GM12878 (cell line): ENCODE results near the gene ZNF608. TPM values are rescaled to one million over a fixed set of nuclear protein-coding genes. Genes with fewer than 3 reads are reported as not detected.
A peak's percentile ranks its signal among the peaks of the same experiment; 100 is the strongest.

Experiments
- CBX5 ChIP-seq: sonication (generic); IDR thresholded peaks from 2 replicates; pipeline ENCODE4 v1.6.1; 2016; ENCODE audit warnings: low read depth, moderate library complexity, mild to moderate bottlenecking, inconsistent platforms
- CHD1 ChIP-seq: IDR thresholded peaks from 2 replicates; pipeline ENCODE4 v1.6.1; 2012; ENCODE audit warnings: low read depth, low read length, improper control_type of control experiment
- CREM ChIP-seq: IDR thresholded peaks from 2 replicates; pipeline ENCODE4 v1.6.1; 2014; ENCODE audit warnings: antibody characterized with exemption, low read depth
- EGR1 ChIP-seq, 2 experiments: IDR thresholded peaks; 1 replicate in 1 of 2; 2 replicates in 1 of 2; pipeline ENCODE4 v1.6.1; 2011 to 2012; ENCODE audit warnings: low read depth in 2 of 2, low read length in 2 of 2, borderline replicate concordance in 1 of 2, mild to moderate bottlenecking in 1 of 2, moderate library complexity in 1 of 2
- FOS ChIP-seq: IDR thresholded peaks from 3 replicates; pipeline ENCODE4 v1.6.1; 2011; ENCODE audit warnings: borderline replicate concordance; ENCODE audit not compliant: insufficient read length; ENCODE audit errors: extremely low read depth
- FOXK2 ChIP-seq: fragments of 450-650 bp; IDR thresholded peaks from 2 replicates; pipeline ENCODE4 v1.6.1; 2017; ENCODE audit warnings: mild to moderate bottlenecking, moderate library complexity
- FOXM1 ChIP-seq: IDR thresholded peaks from 2 replicates; pipeline ENCODE4 v1.6.1; 2012; ENCODE audit warnings: low read depth, mild to moderate bottlenecking, inconsistent platforms, low read length, moderate library complexity
- GATAD2B ChIP-seq: fragments of 450-650 bp; conservative IDR thresholded peaks from 2 replicates; pipeline ENCODE4 v1.6.1; 2017; ENCODE audit warnings: low read depth, mild to moderate bottlenecking, moderate library complexity
- IKZF1 ChIP-seq: fragments of 450-650 bp; conservative IDR thresholded peaks from 2 replicates; pipeline ENCODE4 v1.6.1; 2017; ENCODE audit warnings: antibody characterized with exemption, mild to moderate bottlenecking
- IKZF2 ChIP-seq, 2 experiments: fragments of 450-650 bp; IDR thresholded peaks; 2 replicates each; pipeline ENCODE4 v1.6.1; 2017; ENCODE audit warnings: mild to moderate bottlenecking in 2 of 2, moderate library complexity in 2 of 2
- KLF5 ChIP-seq: fragments of 450-650 bp; IDR thresholded peaks from 2 replicates; pipeline ENCODE4 v1.6.1; 2014; ENCODE audit warnings: mild to moderate bottlenecking; ENCODE audit not compliant: partially characterized antibody
- MEF2B ChIP-seq: fragments of 450-650 bp; IDR thresholded peaks from 2 replicates; pipeline ENCODE4 v1.6.1; 2018; ENCODE audit warnings: mild to moderate bottlenecking, moderate library complexity; ENCODE audit not compliant: partially characterized antibody, poor library complexity, severe bottlenecking
- NBN ChIP-seq: fragments of 450-650 bp; IDR thresholded peaks from 2 replicates; pipeline ENCODE4 v1.6.1; 2016
- NFYB ChIP-seq: IDR thresholded peaks from 2 replicates; pipeline ENCODE4 v1.6.1; 2011; ENCODE audit warnings: low read depth, mild to moderate bottlenecking, low read length, improper control_type of control experiment, moderate library complexity; ENCODE audit not compliant: insufficient read depth
- NR2F1 ChIP-seq: fragments of 450-650 bp; conservative IDR thresholded peaks from 2 replicates; pipeline ENCODE4 v1.6.1; 2017; ENCODE audit warnings: mild to moderate bottlenecking
- PML ChIP-seq: IDR thresholded peaks from 2 replicates; pipeline ENCODE4 v1.6.1; 2012; ENCODE audit warnings: low read length, inconsistent platforms
- POLR2A ChIP-seq: IDR thresholded peaks from 2 replicates; pipeline ENCODE4 v1.6.1; 2011; ENCODE audit warnings: low read depth, mild to moderate bottlenecking, low read length
- RAD51 ChIP-seq: fragments of 450-650 bp; IDR thresholded peaks from 2 replicates; pipeline ENCODE4 v1.6.1; 2016; ENCODE audit warnings: moderate library complexity, mild to moderate bottlenecking, inconsistent platforms
- RFX5 ChIP-seq: IDR thresholded peaks from 2 replicates; pipeline ENCODE4 v1.6.1; 2011; ENCODE audit warnings: low read depth, low read length, improper control_type of control experiment
- SMAD1 ChIP-seq: fragments of 450-650 bp; IDR thresholded peaks from 2 replicates; pipeline ENCODE4 v1.6.1; 2018; ENCODE audit warnings: mild to moderate bottlenecking, low read depth; ENCODE audit not compliant: partially characterized antibody
- SMAD5 ChIP-seq: IDR thresholded peaks from 2 replicates; pipeline ENCODE4 v1.6.1; 2016; ENCODE audit warnings: antibody characterized with exemption, low read depth
- SMARCA5 ChIP-seq: fragments of 450-650 bp; IDR thresholded peaks from 2 replicates; pipeline ENCODE4 v1.6.1; 2017; ENCODE audit warnings: mild to moderate bottlenecking
- SP1 ChIP-seq: IDR thresholded peaks from one replicate; pipeline ENCODE4 v1.6.1; 2011; ENCODE audit warnings: low read depth, low read length
- STAT3 ChIP-seq: IDR thresholded peaks from 2 replicates; pipeline ENCODE4 v1.6.1; 2011; ENCODE audit warnings: low read depth, low read length, improper control_type of control experiment
- SUPT20H ChIP-seq: IDR thresholded peaks from 2 replicates; pipeline ENCODE4 v1.6.1; 2011; ENCODE audit warnings: low read depth, mild to moderate bottlenecking, low read length, moderate library complexity, borderline replicate concordance; ENCODE audit not compliant: control insufficient read depth
- TAF1 ChIP-seq: IDR thresholded peaks from 2 replicates; pipeline ENCODE4 v1.6.1; 2011; ENCODE audit warnings: mild to moderate bottlenecking, low read depth, low read length, borderline replicate concordance
- ZNF217 ChIP-seq: fragments of 450-650 bp; IDR thresholded peaks from 2 replicates; pipeline ENCODE4 v1.6.1; 2017; ENCODE audit warnings: antibody characterized with exemption, mild to moderate bottlenecking
- ZNF24 ChIP-seq: fragments of 450-650 bp; IDR thresholded peaks from 2 replicates; pipeline ENCODE4 v1.6.1; 2017; ENCODE audit warnings: antibody characterized with exemption, mild to moderate bottlenecking
- ZNF384 ChIP-seq: IDR thresholded peaks from 2 replicates; pipeline ENCODE4 v1.6.1; 2012; ENCODE audit warnings: low read depth, mild to moderate bottlenecking, low read length, improper control_type of control experiment, borderline replicate concordance
- polyA plus RNA-seq, 11 experiments: library from polyadenylated mRNA; depleted of rRNA in 4 of 11; unstranded in 6 of 11; stranded (reverse) in 5 of 11; fragments of >200 nt; fragmentation: Nextera tagmentation in 4 of 11; fragmentation: Illumina TruSeq in 1 of 11; extraction: Ambion mirVana in 4 of 11; extraction: Trizol in 1 of 11; gene quantifications; 1 replicate in 1 of 11; 2 replicates in 10 of 11; pipeline versions ENCODE4 v1.2.1 to v1.2.3, GENCODE V29; 2011 to 2016; ENCODE audit warnings: inconsistent platforms in 2 of 11, missing spikeins in 2 of 11, low read depth in 1 of 11
- total RNA-seq, 4 experiments: library from RNA; depleted of rRNA in 3 of 4; stranded (reverse); fragments of >200 nt in 3 of 4; fragmentation: Illumina TruSeq in 1 of 4; extraction: Trizol in 1 of 4; gene quantifications; 2 replicates each; pipeline versions ENCODE4 v1.2.1 to v1.2.3, GENCODE V29; 2013 to 2021
- TF ChIP-seq, protein P1 (sequence below): IDR thresholded peaks from 2 replicates; pipeline ENCODE4 v1.6.1; 2012; ENCODE audit warnings: low read length, inconsistent platforms
- TF ChIP-seq, protein P2 (sequence below): IDR thresholded peaks from 2 replicates; pipeline ENCODE4 v1.6.1; 2011; ENCODE audit warnings: low read depth, low read length, improper control_type of control experiment, borderline replicate concordance

ZNF608 gene
- total and polyA plus RNA-seq, 10 of the 15 experiments (the other 5 are each of a cell fraction or from before 2014, with no cell fraction given), result 0.19 to 6.7 (median 0.64) TPM

DNA sequence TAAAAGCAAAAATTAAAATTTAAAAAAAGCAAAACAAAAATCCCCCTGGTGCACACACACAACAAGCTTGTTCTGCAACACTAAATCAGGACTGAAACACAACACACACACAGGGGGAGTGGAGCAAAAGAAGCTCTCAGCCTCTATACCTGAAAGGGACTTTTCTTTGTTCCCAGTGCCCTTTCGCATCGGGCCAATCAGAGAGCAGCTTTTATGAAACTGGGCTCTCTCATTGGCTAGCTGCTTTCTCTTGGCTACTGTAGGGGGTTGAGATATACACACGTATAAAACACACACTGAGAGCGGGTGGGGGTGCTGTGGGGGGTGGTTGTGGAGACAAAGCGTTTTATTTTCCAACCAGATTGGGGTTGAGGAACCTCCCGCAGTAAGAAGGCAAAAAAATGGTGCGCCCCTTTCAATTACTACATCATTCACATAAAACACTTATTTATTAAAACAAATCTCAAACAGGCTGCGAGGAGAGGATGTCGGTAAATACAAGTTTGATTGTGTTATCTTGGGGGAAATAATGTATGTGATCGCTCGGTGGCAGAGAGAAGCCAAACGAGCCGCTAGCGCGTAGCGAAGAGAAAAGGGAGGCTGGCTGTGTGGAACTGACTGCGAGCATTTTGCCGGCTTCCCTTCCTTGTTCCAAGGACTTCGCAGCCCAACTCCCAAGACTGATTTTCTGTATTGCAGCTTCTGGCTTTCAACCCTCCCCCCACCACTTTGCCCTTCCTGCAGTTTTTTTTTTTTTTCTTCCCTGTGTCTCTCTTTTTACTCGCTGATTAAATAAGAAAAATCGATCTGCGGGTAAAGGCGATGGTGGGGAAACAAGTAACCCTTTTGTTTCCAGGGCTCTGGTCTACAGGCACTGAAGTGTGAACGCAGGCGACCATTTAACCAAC lies 2.5 kb upstream of the ZNF608 start (continued):
- no peak; the same call in 1 of the 2 replicates for TF ChIP-seq ZNF384
- TF ChIP-seq RAD51, result no peak
- TF ChIP-seq CBX5, result peak; percentile 59; the same call in 1 of the 2 replicates
- TF ChIP-seq NBN, result 0 out of 2 replicates have a peak, but pooled peaks have one; percentile 4
- TF ChIP-seq IKZF1, result peak; percentile 19; the same call in 1 of the 2 replicates
- TF ChIP-seq FOS, result peak; percentile 45
- TF ChIP-seq ZNF24, result no peak; the same call in 1 of the 2 replicates
- TF ChIP-seq SMAD5, result peak; percentile 18; the same call in 1 of the 2 replicates
- TF ChIP-seq SUPT20H, result no peak
- TF ChIP-seq PML, result peak; percentile 33; the same call in 1 of the 2 replicates
- TF ChIP-seq, protein P1, sequence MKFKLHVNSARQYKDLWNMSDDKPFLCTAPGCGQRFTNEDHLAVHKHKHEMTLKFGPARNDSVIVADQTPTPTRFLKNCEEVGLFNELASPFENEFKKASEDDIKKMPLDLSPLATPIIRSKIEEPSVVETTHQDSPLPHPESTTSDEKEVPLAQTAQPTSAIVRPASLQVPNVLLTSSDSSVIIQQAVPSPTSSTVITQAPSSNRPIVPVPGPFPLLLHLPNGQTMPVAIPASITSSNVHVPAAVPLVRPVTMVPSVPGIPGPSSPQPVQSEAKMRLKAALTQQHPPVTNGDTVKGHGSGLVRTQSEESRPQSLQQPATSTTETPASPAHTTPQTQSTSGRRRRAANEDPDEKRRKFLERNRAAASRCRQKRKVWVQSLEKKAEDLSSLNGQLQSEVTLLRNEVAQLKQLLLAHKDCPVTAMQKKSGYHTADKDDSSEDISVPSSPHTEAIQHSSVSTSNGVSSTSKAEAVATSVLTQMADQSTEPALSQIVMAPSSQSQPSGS, result peak; percentile 20; the same call in 1 of the 2 replicates
- TF ChIP-seq TAF1, result peak; percentile 74
- no peak for TF ChIP-seq KLF5
- TF ChIP-seq SMAD1, result peak; percentile 13
- TF ChIP-seq MEF2B, result peak; percentile 55
- TF ChIP-seq, protein P2, sequence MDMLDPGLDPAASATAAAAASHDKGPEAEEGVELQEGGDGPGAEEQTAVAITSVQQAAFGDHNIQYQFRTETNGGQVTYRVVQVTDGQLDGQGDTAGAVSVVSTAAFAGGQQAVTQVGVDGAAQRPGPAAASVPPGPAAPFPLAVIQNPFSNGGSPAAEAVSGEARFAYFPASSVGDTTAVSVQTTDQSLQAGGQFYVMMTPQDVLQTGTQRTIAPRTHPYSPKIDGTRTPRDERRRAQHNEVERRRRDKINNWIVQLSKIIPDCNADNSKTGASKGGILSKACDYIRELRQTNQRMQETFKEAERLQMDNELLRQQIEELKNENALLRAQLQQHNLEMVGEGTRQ, result no peak
- no peak for TF ChIP-seq GATAD2B
- peak; percentile 55 for TF ChIP-seq FOXM1
- TF ChIP-seq FOXK2, result no peak
- peak; percentile 84 for TF ChIP-seq NFYB
- 0 out of 2 replicates have a peak, but pooled peaks have one; percentile 44 for TF ChIP-seq CHD1
- 0 out of 2 replicates have a peak, but pooled peaks have one; percentile 6 for TF ChIP-seq STAT3
- no peak; a peak in 1 of 4 replicates for TF ChIP-seq IKZF2 (IDR thresholded peaks at IDR 0.05)
- TF ChIP-seq RFX5, result peak; percentile 83
- TF ChIP-seq POLR2A, result peak; percentile 48; the same call in 1 of the 2 replicates
- no peak for TF ChIP-seq EGR1 (IDR thresholded peaks at IDR 0.05; ENCODE audit: borderline replicate concordance in 1 of 2, low read depth in 2 of 2, low read length in 2 of 2)
- TF ChIP-seq CREM, result 0 out of 2 replicates have a peak, but pooled peaks have one; percentile 26
- peak; percentile 55 for TF ChIP-seq SP1
- TF ChIP-seq ZNF217, result no peak
- 0 out of 2 replicates have a peak, but pooled peaks have one; percentile 26 for TF ChIP-seq NR2F1
- TF ChIP-seq SMARCA5, result no peak
